OCI-LY7 (cell line): ENCODE measurements around the gene PTDSS2.

Experiments used
- EZH2phosphoT487 ChIP-seq: fragments of 200-600 bp; sonication (generic); IDR thresholded peaks from 2 replicates; pipeline ENCODE4 v1.6.1; 2018; ENCODE audit warnings: low read depth, borderline replicate concordance, mild to moderate bottlenecking, mixed run types, antibody characterized with exemption, low read length, moderate library complexity, mixed read lengths
- TF ChIP-seq, protein P1 (sequence below): fragments of 200-600 bp; sonication (generic); conservative IDR thresholded peaks from 2 replicates; pipeline ENCODE4 v1.5.1; 2014; ENCODE audit warnings: mild to moderate bottlenecking, antibody characterized with exemption, low read length, moderate library complexity, mixed read lengths

DNA sequence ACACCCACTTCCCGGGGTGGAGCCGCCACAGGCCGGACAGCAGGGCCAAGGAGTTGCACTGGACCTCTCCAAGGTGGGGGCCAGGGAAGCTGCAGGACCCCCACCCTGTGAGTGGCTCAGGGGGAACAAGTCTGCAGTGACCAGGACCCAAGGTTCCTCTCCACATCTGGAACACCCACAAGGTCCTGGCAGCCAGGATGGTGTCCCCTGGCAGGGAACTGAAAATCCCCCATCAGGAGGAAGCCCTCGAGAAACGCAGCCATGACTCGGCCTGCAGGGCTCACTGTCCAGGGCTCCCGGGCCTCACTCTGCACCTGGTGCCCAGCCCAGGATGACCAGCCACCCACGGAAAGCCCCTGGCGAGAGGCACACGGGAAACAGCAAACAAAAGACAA lies 45.5 kb downstream of the PTDSS2 start:
- TF ChIP-seq, protein P1, sequence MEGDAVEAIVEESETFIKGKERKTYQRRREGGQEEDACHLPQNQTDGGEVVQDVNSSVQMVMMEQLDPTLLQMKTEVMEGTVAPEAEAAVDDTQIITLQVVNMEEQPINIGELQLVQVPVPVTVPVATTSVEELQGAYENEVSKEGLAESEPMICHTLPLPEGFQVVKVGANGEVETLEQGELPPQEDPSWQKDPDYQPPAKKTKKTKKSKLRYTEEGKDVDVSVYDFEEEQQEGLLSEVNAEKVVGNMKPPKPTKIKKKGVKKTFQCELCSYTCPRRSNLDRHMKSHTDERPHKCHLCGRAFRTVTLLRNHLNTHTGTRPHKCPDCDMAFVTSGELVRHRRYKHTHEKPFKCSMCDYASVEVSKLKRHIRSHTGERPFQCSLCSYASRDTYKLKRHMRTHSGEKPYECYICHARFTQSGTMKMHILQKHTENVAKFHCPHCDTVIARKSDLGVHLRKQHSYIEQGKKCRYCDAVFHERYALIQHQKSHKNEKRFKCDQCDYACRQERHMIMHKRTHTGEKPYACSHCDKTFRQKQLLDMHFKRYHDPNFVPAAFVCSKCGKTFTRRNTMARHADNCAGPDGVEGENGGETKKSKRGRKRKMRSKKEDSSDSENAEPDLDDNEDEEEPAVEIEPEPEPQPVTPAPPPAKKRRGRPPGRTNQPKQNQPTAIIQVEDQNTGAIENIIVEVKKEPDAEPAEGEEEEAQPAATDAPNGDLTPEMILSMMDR: no peak
- TF ChIP-seq EZH2phosphoT487: no peak
